KMS-11 (cell line): ENCODE data around the gene GRIK3.

Experiments used
- H2AFZ ChIP-seq: fragments of 200-600 bp; sonication (generic); 2 replicates; pipeline ENCODE4 v1.6.1; 2016; ENCODE audit warnings: antibody characterized with exemption, mixed run types, low read depth
- H3K27ac ChIP-seq: fragments of 200-600 bp; sonication (generic); 2 replicates; pipeline ENCODE4 v1.6.1; 2016; ENCODE audit warnings: mild to moderate bottlenecking, mixed run types
- H3K27me3 ChIP-seq: fragments of 200-600 bp; sonication (generic); 2 replicates; pipeline ENCODE4 v1.6.1; 2017; ENCODE audit warnings: mild to moderate bottlenecking, low read depth, mixed run types, moderate library complexity; ENCODE audit not compliant: insufficient read depth
- H3K36me3 ChIP-seq: fragments of 200-600 bp; sonication (generic); 2 replicates; pipeline ENCODE4 v1.6.1; 2017; ENCODE audit warnings: mild to moderate bottlenecking, mixed run types; ENCODE audit not compliant: insufficient read depth
- H3K4me1 ChIP-seq: fragments of 200-600 bp; sonication (generic); 2 replicates; pipeline ENCODE4 v1.6.1; 2016; ENCODE audit warnings: mild to moderate bottlenecking, low read depth, mixed run types; ENCODE audit not compliant: poor library complexity, severe bottlenecking
- H3K4me2 ChIP-seq: fragments of 200-600 bp; sonication (generic); 2 replicates; pipeline ENCODE4 v1.7.0; 2016; ENCODE audit warnings: mild to moderate bottlenecking, mixed run types
- H3K4me3 ChIP-seq: fragments of 200-600 bp; sonication (generic); IDR thresholded peaks from 2 replicates; pipeline ENCODE4 v1.6.1; 2017; ENCODE audit warnings: low read depth, low read length, mixed read lengths; ENCODE audit not compliant: insufficient read depth
- H3K79me2 ChIP-seq: fragments of 200-600 bp; sonication (generic); 2 replicates; pipeline ENCODE4 v1.6.1; 2016; ENCODE audit warnings: low read depth, mixed run types; ENCODE audit not compliant: insufficient read depth
- H3K9ac ChIP-seq: fragments of 200-600 bp; sonication (generic); 2 replicates; pipeline ENCODE4 v1.6.1; 2016; ENCODE audit warnings: mild to moderate bottlenecking, mixed run types
- H4K20me1 ChIP-seq: fragments of 200-600 bp; sonication (generic); 2 replicates; pipeline ENCODE4 v1.6.1; 2016; ENCODE audit warnings: mild to moderate bottlenecking, mixed run types; ENCODE audit not compliant: insufficient read depth
- CTCF ChIP-seq: fragments of 200-600 bp; sonication (generic); conservative IDR thresholded peaks from 2 replicates; pipeline ENCODE4 v1.6.1; 2017; ENCODE audit warnings: low read depth, mild to moderate bottlenecking, antibody characterized with exemption, low read length, moderate library complexity, mixed read lengths

Gene GRIK3

GRCh38 chr1:36924282-36924811, 110.0 kb downstream of the GRIK3 start:
- H4K20me1 ChIP-seq = no peaks in the 10 kb centered on the region
- H3K27me3 ChIP-seq = peaks cover 3% of the 10 kb centered on the region; the same call in 1 of the 2 replicates
- H3K27ac ChIP-seq = no peak overlapping the region
- H3K36me3 ChIP-seq = no peaks in the 10 kb centered on the region
- no peak overlapping the region for H3K4me3 ChIP-seq
- H3K4me1 ChIP-seq = no peaks in the 10 kb centered on the region
- H3K4me2 ChIP-seq = no peak overlapping the region
- H2AFZ ChIP-seq = no peak overlapping the region
- no peak for TF ChIP-seq CTCF
- no peaks in the 10 kb centered on the region for H3K79me2 ChIP-seq
- H3K9ac ChIP-seq = no peak overlapping the region

- Histone ChIP-seq H4K20me1 (no peaks in the 10 kb centered on the region), H3K27me3 (peaks cover 3% of the 10 kb centered on the region; the same call in 1 of the 2 replicates), H3K27ac (no peak overlapping the region), H2AFZ (no peak overlapping the region), H3K4me1 (no peaks in the 10 kb centered on the region), H3K4me3 (no peak overlapping the region), H3K9ac (no peak overlapping the region), H3K36me3 (no peaks in the 10 kb centered on the region), H3K79me2 (no peaks in the 10 kb centered on the region), H3K4me2 (no peak overlapping the region)
- TF ChIP-seq CTCF = no peak
Observed at GRCh38 chr1:36922593-36923426, 111.5 kb downstream of the GRIK3 start.

GRCh38 chr1:36922071-36922470, 112.2 kb downstream of the GRIK3 start:
- H3K36me3 ChIP-seq = no peaks in the 10 kb centered on the region
- H3K79me2 ChIP-seq = no peaks in the 10 kb centered on the region
- H4K20me1 ChIP-seq = no peaks in the 10 kb centered on the region
- no peak overlapping the region for H3K9ac ChIP-seq
- H3K4me2 ChIP-seq = no peak overlapping the region
- no peaks in the 10 kb centered on the region for H3K4me1 ChIP-seq
- H3K27me3 ChIP-seq = peaks cover 5% of the 10 kb centered on the region; the same call in 1 of the 2 replicates
- H3K4me3 ChIP-seq = no peak overlapping the region
- TF ChIP-seq CTCF = no peak
- no peak overlapping the region for H3K27ac ChIP-seq
- no peak overlapping the region for H2AFZ ChIP-seq

GRCh38 chr1:36920801-36921405, 113.4 kb downstream of the GRIK3 start:
- Histone ChIP-seq H3K9ac (no peak overlapping the region), H2AFZ (no peak overlapping the region), H3K27ac (no peak overlapping the region), H3K36me3 (no peaks in the 10 kb centered on the region), H3K4me1 (no peaks in the 10 kb centered on the region), H3K79me2 (no peaks in the 10 kb centered on the region), H4K20me1 (no peaks in the 10 kb centered on the region), H3K4me3 (no peak overlapping the region), H3K27me3 (peaks cover 2% of the 10 kb centered on the region; the same call in 1 of the 2 replicates), H3K4me2 (no peak overlapping the region)
- TF ChIP-seq CTCF = no peak
